DND-41 (cell line): Measurements from ENCODE around the gene MFF.

Experiments used
- ATAC-seq: fragments of 200-7000 bp; cut with Tn5 transposase; 3 replicates; pipeline ENCODE4 v1.9.1; 2021; ENCODE audit warnings: low read depth; ENCODE audit not compliant: insufficient read depth
- DNase-seq: peaks from one replicate; pipeline ENCODE4 v3.0.0-alpha.2; 2020
- H2AFZ ChIP-seq: 2 replicates; pipeline ENCODE4 v1.6.0; 2012; ENCODE audit warnings: low read depth, low read length
- H3K27ac ChIP-seq: 2 replicates; pipeline ENCODE4 v1.5.1; 2012; ENCODE audit warnings: low read length, inconsistent platforms
- H3K27me3 ChIP-seq: fragments of 200-600 bp; sonication (generic); 2 replicates; pipeline ENCODE4 v1.6.0; 2012; ENCODE audit warnings: low read length, mild to moderate bottlenecking, inconsistent platforms; ENCODE audit not compliant: insufficient read depth, poor library complexity
- H3K36me3 ChIP-seq: 2 replicates; pipeline ENCODE4 v1.5.1; 2012; ENCODE audit warnings: low read length, inconsistent platforms; ENCODE audit not compliant: insufficient read depth
- H3K4me1 ChIP-seq: 2 replicates; pipeline ENCODE4 v1.5.1; 2012; ENCODE audit warnings: mild to moderate bottlenecking, low read length; ENCODE audit not compliant: insufficient read depth
- H3K4me2 ChIP-seq: 2 replicates; pipeline ENCODE4 v1.6.0; 2012; ENCODE audit warnings: mild to moderate bottlenecking, moderate library complexity, low read length, inconsistent platforms; ENCODE audit not compliant: insufficient read depth
- H3K4me3 ChIP-seq, 2 experiments: fragments of 200-600 bp in 1 of 2; shearing (Covaris generic) in 1 of 2; 2 replicates each; pipeline ENCODE4 v1.5.1; 2012 to 2016; ENCODE audit warnings: inconsistent platforms in 2 of 2, low read length in 2 of 2, mild to moderate bottlenecking in 2 of 2, low read depth in 1 of 2, moderate library complexity in 1 of 2
- H3K79me2 ChIP-seq: 2 replicates; pipeline ENCODE4 v1.6.0; 2012; ENCODE audit warnings: low read length, inconsistent platforms; ENCODE audit not compliant: insufficient read depth
- H3K9ac ChIP-seq: 2 replicates; pipeline ENCODE4 v1.6.0; 2012; ENCODE audit warnings: low read depth, mild to moderate bottlenecking, inconsistent platforms, low read length, moderate library complexity
- H3K9me3 ChIP-seq: 2 replicates; pipeline ENCODE4 v1.5.1; 2012; ENCODE audit warnings: low read length, moderate library complexity, mild to moderate bottlenecking, inconsistent platforms; ENCODE audit not compliant: insufficient read depth, severe bottlenecking
- H4K20me1 ChIP-seq: 2 replicates; pipeline ENCODE4 v1.6.0; 2012; ENCODE audit warnings: low read length; ENCODE audit not compliant: insufficient read depth
- CTCF ChIP-seq: IDR thresholded peaks from 2 replicates; pipeline ENCODE4 v1.5.1; 2012; ENCODE audit warnings: borderline replicate concordance, low read length, moderate library complexity, mild to moderate bottlenecking; ENCODE audit not compliant: poor library complexity, severe bottlenecking; ENCODE audit errors: extremely low read depth
- EZH2 ChIP-seq: IDR thresholded peaks from 3 replicates; pipeline ENCODE4 v1.6.1; 2012; ENCODE audit warnings: borderline replicate concordance, low read depth, mild to moderate bottlenecking, moderate library complexity, low read length, inconsistent platforms; ENCODE audit not compliant: severe bottlenecking

The MFF gene

GRCh38 chr2:227287771-227288170 lies 37.3 kb upstream of the MFF start:
- Histone ChIP-seq H3K27ac (no peak overlapping the region), H3K9ac (no peak overlapping the region), H3K27me3 (no peaks in the 10 kb centered on the region), H3K4me3 (no peak overlapping the region), H4K20me1 (no peaks in the 10 kb centered on the region), H3K79me2 (no peaks in the 10 kb centered on the region), H2AFZ (no peak overlapping the region), H3K36me3 (no peaks in the 10 kb centered on the region), H3K4me1 (no peaks in the 10 kb centered on the region), H3K4me2 (no peak overlapping the region), H3K9me3 (no peaks in the 10 kb centered on the region)
- TF ChIP-seq EZH2 = no peak
- TF ChIP-seq CTCF = no peak
- ATAC-seq = no peak
- DNase-seq = no peak

GRCh38 chr2:227292314-227292713 lies 32.7 kb upstream of the MFF start:
- no peak for TF ChIP-seq EZH2
- TF ChIP-seq CTCF = no peak
- ATAC-seq (no peak), DNase-seq (no peak)
- no peaks in the 10 kb centered on the region for H4K20me1 ChIP-seq
- no peak overlapping the region for H3K4me2 ChIP-seq
- H3K27ac ChIP-seq = no peak overlapping the region
- H3K79me2 ChIP-seq = no peaks in the 10 kb centered on the region
- H3K27me3 ChIP-seq = no peaks in the 10 kb centered on the region
- no peak overlapping the region for H3K4me3 ChIP-seq
- no peaks in the 10 kb centered on the region for H3K9me3 ChIP-seq
- H3K9ac ChIP-seq = no peak overlapping the region
- no peak overlapping the region for H2AFZ ChIP-seq
- H3K36me3 ChIP-seq = no peaks in the 10 kb centered on the region
- H3K4me1 ChIP-seq = peaks cover 4% of the 10 kb centered on the region; the same call in 1 of the 2 replicates

- H3K27ac ChIP-seq = no peak overlapping the region
- no peak overlapping the region for H3K4me2 ChIP-seq
- H3K36me3 ChIP-seq = no peaks in the 10 kb centered on the region
- no peaks in the 10 kb centered on the region for H3K9me3 ChIP-seq
- H3K27me3 ChIP-seq = no peaks in the 10 kb centered on the region
- no peak overlapping the region for H3K4me3 ChIP-seq
- DNase-seq (no peak), ATAC-seq (no peak)
- H3K9ac ChIP-seq = no peak overlapping the region
- no peak overlapping the region for H2AFZ ChIP-seq
- H3K79me2 ChIP-seq = no peaks in the 10 kb centered on the region
- H3K4me1 ChIP-seq = peaks cover 4% of the 10 kb centered on the region; the same call in 1 of the 2 replicates
- H4K20me1 ChIP-seq = no peaks in the 10 kb centered on the region
- TF ChIP-seq EZH2 (no peak), CTCF (no peak)
Measured at GRCh38 chr2:227293531-227293930, 31.5 kb upstream of the MFF start.

- Histone ChIP-seq H3K9ac (no peak overlapping the region), H3K4me3 (no peak overlapping the region), H3K27me3 (no peaks in the 10 kb centered on the region), H3K36me3 (no peaks in the 10 kb centered on the region), H3K79me2 (no peaks in the 10 kb centered on the region), H3K4me2 (no peak overlapping the region), H4K20me1 (no peaks in the 10 kb centered on the region), H3K4me1 (peaks cover 4% of the 10 kb centered on the region; the same call in 1 of the 2 replicates), H2AFZ (no peak overlapping the region), H3K27ac (no peak overlapping the region), H3K9me3 (no peaks in the 10 kb centered on the region)
- DNase-seq (no peak), ATAC-seq (no peak)
- TF ChIP-seq CTCF = no peak
- no peak for TF ChIP-seq EZH2
Measured at GRCh38 chr2:227295806-227296205, 29.2 kb upstream of the MFF start.
